Measurements from ENCODE around the gene RBM48.
"Not testable (repeated sequence)": the region's sequence is repeated elsewhere in the genome, so short reads cannot be mapped to it uniquely, and the experiment has no call there.

RBM48 gene

GRCh38 chr7:92504563-92504962, 24.0 kb upstream of the RBM48 start:
- Histone ChIP-seq H3K36me3 (ENCODE audit: insufficient read depth, low read length) (peaks cover 78% of the 10 kb centered on the region), H3K4me3 (ENCODE audit: low read length) (no peak overlapping the region), H3K27ac (ENCODE audit: low read depth, low read length) (no peak overlapping the region), H3K9ac (ENCODE audit: low read depth, low read length) (no peak overlapping the region), H3K9me3 (ENCODE audit: insufficient read depth, low read depth, low read length) (no peaks in the 10 kb centered on the region), H3K4me1 (ENCODE audit: insufficient read depth, low read length) (no peaks in the 10 kb centered on the region), H3K27me3 (ENCODE audit: insufficient read depth, low read length) (no peaks in the 10 kb centered on the region)
- 97% methylated on average over 3 of the region's 3 CpGs for WGBS

- Histone ChIP-seq H3K4me1 (ENCODE audit: insufficient read depth, low read length) (no peaks in the 10 kb centered on the region), H3K27ac (ENCODE audit: low read depth, low read length) (no peak overlapping the region), H3K4me3 (ENCODE audit: low read length) (no peak overlapping the region), H3K27me3 (ENCODE audit: insufficient read depth, low read length) (no peaks in the 10 kb centered on the region), H3K9me3 (ENCODE audit: insufficient read depth, low read depth, low read length) (no peaks in the 10 kb centered on the region), H3K36me3 (ENCODE audit: insufficient read depth, low read length) (peaks cover 66% of the 10 kb centered on the region), H3K9ac (ENCODE audit: low read depth, low read length) (no peak overlapping the region)
- whole genome bisulfite sequencing: 96% methylated on average over 2 of the region's 2 CpGs
Observed at GRCh38 chr7:92506363-92506762, 22.2 kb upstream of the RBM48 start.

GRCh38 chr7:92508946-92509345, 19.6 kb upstream of the RBM48 start:
- Histone ChIP-seq H3K4me1 (ENCODE audit: insufficient read depth, low read length) (no peaks in the 10 kb centered on the region), H3K27ac (ENCODE audit: low read depth, low read length) (no peak overlapping the region), H3K27me3 (ENCODE audit: insufficient read depth, low read length) (no peaks in the 10 kb centered on the region), H3K9me3 (ENCODE audit: insufficient read depth, low read depth, low read length) (no peaks in the 10 kb centered on the region), H3K36me3 (ENCODE audit: insufficient read depth, low read length) (peaks cover 60% of the 10 kb centered on the region), H3K4me3 (ENCODE audit: low read length) (no peak overlapping the region), H3K9ac (ENCODE audit: low read depth, low read length) (no peak overlapping the region)
- 100% methylated on average over 1 of the region's 5 CpGs for WGBS

GRCh38 chr7:92513167-92513902, 15.3 kb upstream of the RBM48 start:
- Histone ChIP-seq H3K9me3 (ENCODE audit: insufficient read depth, low read depth, low read length) (no peaks in the 10 kb centered on the region), H3K4me3 (ENCODE audit: low read length) (no peak overlapping the region), H3K27me3 (ENCODE audit: insufficient read depth, low read length) (no peaks in the 10 kb centered on the region), H3K36me3 (ENCODE audit: insufficient read depth, low read length) (peaks cover 54% of the 10 kb centered on the region), H3K4me1 (ENCODE audit: insufficient read depth, low read length) (no peaks in the 10 kb centered on the region), H3K27ac (ENCODE audit: low read depth, low read length) (no peak overlapping the region), H3K9ac (ENCODE audit: low read depth, low read length) (no peak overlapping the region)
- WGBS: 100% methylated on average over 1 of the region's 3 CpGs

- no peak overlapping the region for H3K9ac ChIP-seq (ENCODE audit: low read depth, low read length)
- no peaks in the 10 kb centered on the region for H3K27me3 ChIP-seq (ENCODE audit: insufficient read depth, low read length)
- no peaks in the 10 kb centered on the region for H3K9me3 ChIP-seq (ENCODE audit: insufficient read depth, low read depth, low read length)
- peaks cover 42% of the 10 kb centered on the region for H3K36me3 ChIP-seq (ENCODE audit: insufficient read depth, low read length)
- H3K27ac ChIP-seq (ENCODE audit: low read depth, low read length): no peak overlapping the region
- H3K4me3 ChIP-seq (ENCODE audit: low read length): no peak overlapping the region
- WGBS: 97% methylated on average over 3 of the region's 3 CpGs
- no peaks in the 10 kb centered on the region for H3K4me1 ChIP-seq (ENCODE audit: insufficient read depth, low read length)
Observed at GRCh38 chr7:92517631-92518030, 11.0 kb upstream of the RBM48 start.

GRCh38 chr7:92520024-92520423, 8.6 kb upstream of the RBM48 start:
- Histone ChIP-seq H3K27me3 (ENCODE audit: insufficient read depth, low read length) (no peaks in the 10 kb centered on the region), H3K4me3 (ENCODE audit: low read length) (no peak overlapping the region), H3K9me3 (ENCODE audit: insufficient read depth, low read depth, low read length) (no peaks in the 10 kb centered on the region), H3K27ac (ENCODE audit: low read depth, low read length) (no peak overlapping the region), H3K4me1 (ENCODE audit: insufficient read depth, low read length) (no peaks in the 10 kb centered on the region), H3K9ac (ENCODE audit: low read depth, low read length) (no peak overlapping the region), H3K36me3 (ENCODE audit: insufficient read depth, low read length) (peaks cover 27% of the 10 kb centered on the region)
- 93% methylated on average over 1 of the region's 1 CpG for WGBS

GRCh38 chr7:92523110-92523509, 5.5 kb upstream of the RBM48 start:
- Histone ChIP-seq H3K9ac (ENCODE audit: low read depth, low read length) (no peak overlapping the region), H3K4me1 (ENCODE audit: insufficient read depth, low read length) (peaks cover 10% of the 10 kb centered on the region), H3K4me3 (ENCODE audit: low read length) (no peak overlapping the region), H3K27me3 (ENCODE audit: insufficient read depth, low read length) (no peaks in the 10 kb centered on the region), H3K36me3 (ENCODE audit: insufficient read depth, low read length) (peaks cover 12% of the 10 kb centered on the region), H3K9me3 (ENCODE audit: insufficient read depth, low read depth, low read length) (no peaks in the 10 kb centered on the region), H3K27ac (ENCODE audit: low read depth, low read length) (no peak overlapping the region)
- 97% methylated on average over 2 of the region's 2 CpGs for WGBS

GRCh38 chr7:92527300-92528187, 1.1 kb upstream of the RBM48 start:
- Histone ChIP-seq H3K4me1 (ENCODE audit: insufficient read depth, low read length) (peaks cover 10% of the 10 kb centered on the region), H3K36me3 (ENCODE audit: insufficient read depth, low read length) (peaks cover 19% of the 10 kb centered on the region), H3K27me3 (ENCODE audit: insufficient read depth, low read length) (no peaks in the 10 kb centered on the region), H3K4me3 (ENCODE audit: low read length) (peak overlapping the region; percentile 82), H3K9me3 (ENCODE audit: insufficient read depth, low read depth, low read length) (no peaks in the 10 kb centered on the region), H3K27ac (ENCODE audit: low read depth, low read length) (peak overlapping the region; percentile 77), H3K9ac (ENCODE audit: low read depth, low read length) (peak overlapping the region; percentile 82)
- 2% methylated on average over 31 of the region's 31 CpGs for WGBS

- peak overlapping the region; percentile 87 for H3K27ac ChIP-seq (ENCODE audit: low read depth, low read length)
- peak overlapping the region; percentile 83 for H3K9ac ChIP-seq (ENCODE audit: low read depth, low read length)
- H3K4me1 ChIP-seq (ENCODE audit: insufficient read depth, low read length): peaks cover 10% of the 10 kb centered on the region
- peaks cover 33% of the 10 kb centered on the region for H3K36me3 ChIP-seq (ENCODE audit: insufficient read depth, low read length)
- H3K9me3 ChIP-seq (ENCODE audit: insufficient read depth, low read depth, low read length): no peaks in the 10 kb centered on the region
- peak overlapping the region; percentile 82 for H3K4me3 ChIP-seq (ENCODE audit: low read length)
- WGBS: 2% methylated on average over 13 of the region's 13 CpGs
- H3K27me3 ChIP-seq (ENCODE audit: insufficient read depth, low read length): no peaks in the 10 kb centered on the region
Observed at GRCh38 chr7:92528958-92529264, 316 bp downstream of the RBM48 start.

GRCh38 chr7:92534572-92534971, 6.0 kb downstream of the RBM48 start:
- H3K4me1 ChIP-seq (ENCODE audit: insufficient read depth, low read length): no peaks in the 10 kb centered on the region; the same call in 1 of the 2 replicates
- no peaks in the 10 kb centered on the region for H3K9me3 ChIP-seq (ENCODE audit: insufficient read depth, low read depth, low read length)
- WGBS: 94% methylated on average over 9 of the region's 9 CpGs
- no peak overlapping the region for H3K9ac ChIP-seq (ENCODE audit: low read depth, low read length)
- no peak overlapping the region for H3K27ac ChIP-seq (ENCODE audit: low read depth, low read length)
- no peaks in the 10 kb centered on the region for H3K27me3 ChIP-seq (ENCODE audit: insufficient read depth, low read length)
- no peak overlapping the region for H3K4me3 ChIP-seq (ENCODE audit: low read length)
- H3K36me3 ChIP-seq (ENCODE audit: insufficient read depth, low read length): peaks cover 79% of the 10 kb centered on the region

GRCh38 chr7:92543542-92543941, 14.9 kb downstream of the RBM48 start:
- not testable (repeated sequence) for H3K27me3 ChIP-seq (ENCODE audit: insufficient read depth, low read length); H3K4me1 ChIP-seq (ENCODE audit: insufficient read depth, low read length); H3K27ac ChIP-seq (ENCODE audit: low read depth, low read length); H3K9me3 ChIP-seq (ENCODE audit: insufficient read depth, low read depth, low read length); H3K36me3 ChIP-seq (ENCODE audit: insufficient read depth, low read length); H3K4me3 ChIP-seq (ENCODE audit: low read length); H3K9ac ChIP-seq (ENCODE audit: low read depth, low read length)
- WGBS: 92% methylated on average over 2 of the region's 3 CpGs

Measured in HUES64 (cell line).